ENCODE data around the gene GAST.
"Not testable (repeated sequence)": the region's sequence is repeated elsewhere in the genome, so short reads cannot be mapped to it uniquely, and the experiment has no call there.

The GAST gene

DNA sequence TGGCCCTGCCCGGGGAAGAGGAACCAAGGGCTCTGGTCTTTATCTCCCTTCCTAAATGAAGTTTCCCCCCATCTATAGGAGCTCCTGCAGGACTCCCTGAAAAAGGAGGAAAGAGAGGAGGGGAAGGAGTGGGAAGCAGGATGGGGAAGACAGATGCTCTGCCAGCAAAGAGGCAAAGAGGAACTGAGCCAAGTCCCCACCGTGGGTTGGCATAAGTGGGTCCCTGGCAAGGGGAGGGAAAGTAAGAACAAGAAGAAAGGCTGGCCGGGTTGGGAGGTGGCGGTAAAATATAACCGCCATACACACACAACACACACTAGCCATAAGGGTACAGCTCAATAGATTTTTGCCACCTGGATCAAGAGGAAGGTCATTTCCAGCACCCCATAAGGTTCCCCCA, 29.5 kb upstream of the GAST start:
- in situ Hi-C loops (cut with MboI; ENCODE audit: low sequenced_read_pairs), result no loop called here

GRCh38 chr17:41683441-41684007, 28.6 kb upstream of the GAST start:
- in situ Hi-C loops (cut with MboI; ENCODE audit: low sequenced_read_pairs), result no loop called here

DNA sequence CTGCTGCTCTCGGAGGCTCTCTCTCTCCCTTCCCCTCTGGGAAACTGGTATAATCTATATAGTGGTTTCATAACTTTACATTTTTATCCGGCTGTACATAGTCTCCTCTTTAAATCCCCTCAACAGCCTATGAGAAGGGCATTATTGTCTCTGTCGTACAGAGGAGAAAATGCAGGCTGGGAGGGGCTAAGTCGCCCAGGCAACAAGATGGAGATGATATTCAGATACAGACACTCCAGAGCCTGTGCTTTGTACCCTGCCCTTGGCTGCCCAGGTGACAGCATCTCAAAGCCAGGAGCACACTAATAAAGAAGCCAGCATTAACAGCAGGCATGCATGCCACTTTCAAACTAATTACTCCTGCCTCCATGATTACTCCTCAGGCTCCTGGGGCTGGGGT, 28.1 kb upstream of the GAST start:
- in situ Hi-C loops (cut with MboI; ENCODE audit: low sequenced_read_pairs), result no loop called here

DNA sequence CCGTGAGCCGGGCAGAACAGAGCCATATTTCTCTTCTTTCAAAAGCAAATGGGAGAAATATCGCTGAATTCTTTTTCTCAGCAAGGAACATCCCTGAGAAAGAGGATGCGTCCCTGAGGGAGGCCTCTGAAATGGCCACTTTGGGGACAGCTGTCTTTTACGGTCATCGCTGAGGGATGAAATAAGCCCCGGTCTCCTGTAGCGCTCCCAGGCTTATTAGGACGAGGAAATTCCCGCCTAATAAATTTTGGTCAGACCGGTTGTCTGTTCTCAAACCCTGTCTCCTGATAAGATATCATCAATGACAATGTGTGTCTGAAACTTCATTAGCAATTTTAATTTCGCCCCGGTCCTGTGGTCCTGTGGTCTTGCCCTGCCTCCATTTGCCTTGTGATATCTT, 26.4 kb upstream of the GAST start:
- in situ Hi-C loops (cut with MboI; ENCODE audit: low sequenced_read_pairs), result not testable (repeated sequence)

- in situ Hi-C loops (cut with MboI; ENCODE audit: low sequenced_read_pairs), result no loop called here
Observed at GRCh38 chr17:41686281-41686680, 25.9 kb upstream of the GAST start.

DNA sequence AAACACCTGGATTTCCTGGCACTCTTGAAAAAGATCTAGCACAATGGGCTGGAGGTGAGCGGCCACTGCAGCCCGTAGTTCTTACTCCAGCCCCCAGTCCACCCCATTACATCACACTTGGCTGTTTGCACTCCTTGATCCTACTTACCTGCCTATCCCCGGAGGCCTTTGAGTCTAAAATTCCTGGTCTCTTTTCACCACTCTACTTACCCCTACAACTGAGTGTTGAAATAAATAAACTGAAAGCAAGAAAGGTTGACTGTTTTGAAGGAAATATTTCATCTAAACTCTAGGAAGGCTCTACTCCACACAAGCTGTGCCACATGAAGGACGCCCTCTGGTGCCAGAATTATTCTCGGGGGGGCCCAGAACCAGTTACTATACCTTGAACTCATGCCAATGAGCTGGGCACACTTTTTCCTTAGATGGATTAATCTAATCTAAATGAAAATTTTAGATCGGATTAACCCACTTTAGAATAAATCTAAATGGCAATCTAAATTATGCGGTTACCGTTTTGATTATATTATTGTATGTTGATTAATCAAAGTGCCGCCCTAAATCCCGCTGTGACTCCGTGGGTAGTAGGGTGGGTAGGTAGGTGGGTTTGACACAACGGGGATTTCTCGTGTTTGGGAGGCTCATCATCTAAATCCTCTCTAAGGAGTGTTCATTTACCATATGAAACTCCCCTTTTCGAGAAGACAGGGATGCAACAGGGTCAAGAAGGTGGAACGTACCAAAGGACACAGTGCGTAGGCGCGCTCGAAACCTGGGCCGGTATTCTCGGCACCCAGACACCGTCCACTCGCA, 24.1 kb upstream of the GAST start:
- in situ Hi-C loops (cut with MboI; ENCODE audit: low sequenced_read_pairs), result no loop called here

DNA sequence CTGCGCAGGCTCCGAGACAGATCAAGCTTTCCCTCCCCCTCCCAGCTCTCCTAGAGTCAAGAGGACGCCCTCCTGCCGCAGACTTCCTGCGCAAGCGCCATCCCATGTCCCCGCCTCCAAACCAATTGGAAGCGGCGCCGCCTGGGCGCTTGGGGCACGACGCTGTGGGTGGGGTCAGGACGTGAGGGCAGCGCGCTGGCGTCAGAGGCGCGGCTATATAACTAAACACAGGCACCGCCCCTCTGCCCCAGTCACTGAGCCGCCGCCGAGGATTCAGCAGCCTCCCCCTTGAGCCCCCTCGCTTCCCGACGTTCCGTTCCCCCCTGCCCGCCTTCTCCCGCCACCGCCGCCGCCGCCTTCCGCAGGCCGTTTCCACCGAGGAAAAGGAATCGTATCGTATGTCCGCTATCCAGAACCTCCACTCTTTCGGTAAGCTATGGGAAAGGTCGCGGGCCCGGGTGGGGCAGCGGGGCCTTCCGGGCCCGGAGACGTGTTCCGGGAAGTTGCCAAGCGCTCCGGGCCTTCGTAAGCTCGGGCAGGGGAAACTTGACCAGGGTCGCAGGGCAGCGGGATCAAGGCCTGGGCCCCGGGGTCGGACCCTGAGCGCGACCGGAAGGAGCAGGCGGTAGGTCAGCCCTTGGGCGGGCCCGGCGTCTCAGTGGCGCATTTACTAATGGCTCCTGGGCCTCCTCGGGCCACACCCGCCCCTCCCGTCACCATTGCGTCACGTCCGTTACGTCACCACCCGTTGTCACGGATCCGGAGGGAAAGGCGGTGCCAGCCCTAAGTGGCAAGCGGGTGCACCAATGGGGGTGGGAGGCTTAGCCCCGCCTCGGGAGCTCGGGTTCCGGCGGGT, 23.3 kb upstream of the GAST start, which contains the start of gene EIF1:
Gene EIF1, plus strand, starts transcription at position 245 of the 856 bp plus-strand sequence. Its CDS starts 154 bp downstream, at position 399.
- in situ Hi-C loops (cut with MboI; ENCODE audit: low sequenced_read_pairs), result no loop called here

DNA sequence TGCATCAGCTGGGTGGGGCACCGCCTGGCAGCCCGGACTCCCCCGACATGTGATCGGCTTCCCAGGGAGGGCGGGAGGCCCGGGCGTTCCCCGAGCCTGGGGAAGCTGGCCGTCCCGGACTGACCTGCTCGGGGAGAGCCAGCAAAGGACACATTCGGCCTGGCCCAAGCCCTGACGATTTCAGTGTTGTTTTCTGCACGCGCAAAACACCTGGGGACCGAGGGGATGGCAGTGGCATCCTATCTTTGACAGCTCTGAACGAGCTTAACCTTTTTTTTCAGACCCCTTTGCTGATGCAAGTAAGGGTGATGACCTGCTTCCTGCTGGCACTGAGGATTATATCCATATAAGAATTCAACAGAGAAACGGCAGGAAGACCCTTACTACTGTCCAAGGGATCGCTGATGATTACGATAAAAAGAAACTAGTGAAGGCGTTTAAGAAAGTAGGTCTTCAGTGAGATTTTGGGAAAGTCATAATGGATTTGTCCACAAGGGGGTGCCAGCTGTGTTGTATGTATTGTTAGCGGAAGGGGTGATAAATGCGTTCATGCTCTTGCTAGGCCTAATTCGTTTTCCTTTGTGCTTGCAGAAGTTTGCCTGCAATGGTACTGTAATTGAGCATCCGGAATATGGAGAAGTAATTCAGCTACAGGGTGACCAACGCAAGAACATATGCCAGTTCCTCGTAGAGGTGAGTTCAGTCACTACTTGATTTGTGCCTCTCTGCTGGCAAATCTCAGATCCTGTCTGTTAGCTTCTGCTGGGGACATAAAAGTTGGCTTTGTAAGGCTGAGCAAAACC, 22.4 kb upstream of the GAST start:
- in situ Hi-C loops (cut with MboI; ENCODE audit: low sequenced_read_pairs), result no loop called here

DNA sequence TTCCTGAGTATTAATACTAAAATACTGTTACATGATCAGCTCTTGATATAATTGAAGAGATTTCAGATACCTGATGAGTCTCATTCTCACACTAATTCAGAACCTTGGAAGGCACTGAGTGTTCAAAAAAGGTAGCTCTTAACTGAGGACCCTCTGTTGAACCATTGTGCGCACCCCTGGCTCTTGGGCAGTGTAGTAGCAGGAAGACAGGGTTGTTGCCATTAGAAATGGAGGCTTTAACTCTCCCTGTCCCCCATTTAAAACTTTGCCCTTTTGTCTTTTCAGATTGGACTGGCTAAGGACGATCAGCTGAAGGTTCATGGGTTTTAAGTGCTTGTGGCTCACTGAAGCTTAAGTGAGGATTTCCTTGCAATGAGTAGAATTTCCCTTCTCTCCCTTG, 21.6 kb upstream of the GAST start:
- in situ Hi-C loops (cut with MboI; ENCODE audit: low sequenced_read_pairs), result no loop called here

DNA sequence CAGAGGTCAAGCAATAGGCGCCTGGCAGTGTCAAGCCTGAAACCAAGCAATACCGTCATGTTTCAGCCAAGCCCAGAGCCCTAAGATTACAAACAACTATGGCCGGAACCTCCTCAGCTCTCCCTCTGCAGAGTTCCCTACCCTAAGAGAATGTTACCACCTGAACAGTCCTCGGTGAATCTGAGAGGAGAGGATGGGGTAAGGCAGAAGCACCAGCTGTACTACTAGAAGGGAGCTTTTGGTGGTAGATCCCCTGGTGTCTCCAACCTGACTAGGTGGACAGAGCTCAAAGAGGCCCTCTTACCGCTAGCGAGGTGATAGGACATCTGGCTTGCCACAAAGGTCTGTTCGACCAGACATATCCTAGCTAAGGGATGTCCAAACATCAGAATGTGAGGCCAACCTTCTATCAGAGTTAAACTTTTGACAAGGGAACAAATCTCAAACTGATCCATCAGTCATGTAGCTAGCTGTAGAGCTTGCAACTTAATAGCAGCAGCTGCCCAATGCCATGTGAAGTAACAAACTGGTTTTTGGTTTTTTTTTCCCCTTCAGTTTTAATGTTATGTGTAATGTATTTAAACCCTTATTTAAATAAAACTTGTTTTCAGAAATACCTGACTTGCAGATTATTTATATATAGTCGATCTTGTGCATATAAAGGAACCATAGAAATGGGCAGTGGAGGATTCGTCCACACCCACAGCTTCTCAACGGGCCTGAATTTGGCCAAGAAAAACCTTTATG, 20.9 kb upstream of the GAST start:
- in situ Hi-C loops (cut with MboI; ENCODE audit: low sequenced_read_pairs), result no loop called here

DNA sequence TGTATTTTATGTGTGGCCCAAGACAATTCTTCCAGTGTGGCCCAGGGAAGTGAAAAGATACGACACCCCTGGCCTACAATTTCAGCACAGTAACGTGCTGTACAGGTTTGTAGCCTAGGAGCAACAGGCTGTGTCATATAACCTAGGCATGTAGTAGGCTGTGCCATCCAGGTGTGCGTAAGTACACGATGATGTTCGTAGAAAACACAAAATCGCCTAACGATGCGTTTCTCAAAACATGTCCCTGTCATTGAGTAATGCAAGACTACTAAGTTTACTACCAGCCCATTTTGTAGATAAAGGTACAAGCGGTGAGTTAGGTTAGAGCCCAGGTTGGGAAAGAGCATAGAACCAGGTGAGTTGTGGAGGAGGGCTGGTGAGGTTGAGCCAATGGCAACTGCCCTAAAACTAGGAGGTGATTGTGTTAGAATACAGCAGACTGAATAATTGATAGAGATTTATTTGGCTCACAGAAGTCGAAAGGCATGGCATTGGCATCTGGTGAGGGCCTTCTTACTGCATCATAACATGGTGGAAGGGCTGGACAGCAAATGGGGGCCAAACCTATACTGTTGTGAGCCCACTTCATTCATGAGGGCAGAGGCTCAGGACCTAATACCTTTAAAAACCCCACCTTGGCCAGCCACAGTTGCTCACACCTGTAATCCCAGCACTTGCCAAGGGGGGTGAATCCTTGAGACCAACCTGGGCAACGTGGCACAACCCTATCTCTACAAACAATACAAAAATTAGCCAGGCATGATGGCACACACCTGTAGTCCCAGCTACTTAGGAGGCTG, 19.2 kb upstream of the GAST start:
- in situ Hi-C loops (cut with MboI; ENCODE audit: low sequenced_read_pairs), result no loop called here

DNA sequence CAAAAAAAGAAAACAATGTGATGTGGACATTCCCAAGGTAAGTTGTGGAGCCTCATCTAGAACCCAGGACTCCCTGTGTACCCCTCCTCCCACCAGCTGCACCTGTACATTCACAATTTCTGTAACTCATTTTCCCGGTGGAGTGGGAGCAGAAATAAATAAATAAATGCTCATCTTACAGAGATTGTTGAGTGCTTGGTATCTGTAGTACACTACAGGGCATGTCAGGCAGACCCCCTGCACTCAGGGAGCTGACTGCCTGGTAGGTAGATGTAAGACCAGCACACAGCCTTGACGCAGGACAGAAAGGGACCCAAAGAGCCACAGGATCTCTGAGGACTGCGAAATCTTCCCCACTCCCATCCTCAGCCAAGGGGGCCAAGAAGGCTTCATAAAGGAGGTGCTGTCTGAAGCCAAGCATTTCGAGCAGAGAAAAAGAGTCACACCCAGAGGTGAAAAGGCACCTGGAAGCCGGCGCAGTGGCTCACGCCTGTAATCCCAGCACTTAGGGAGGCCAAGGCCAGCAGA, 16.9 kb upstream of the GAST start:
- in situ Hi-C loops (cut with MboI; ENCODE audit: low sequenced_read_pairs), result no loop called here

GRCh38 chr17:41695954-41696757, 16.0 kb upstream of the GAST start:
- in situ Hi-C loops (cut with MboI; ENCODE audit: low sequenced_read_pairs), result no loop called here

DNA sequence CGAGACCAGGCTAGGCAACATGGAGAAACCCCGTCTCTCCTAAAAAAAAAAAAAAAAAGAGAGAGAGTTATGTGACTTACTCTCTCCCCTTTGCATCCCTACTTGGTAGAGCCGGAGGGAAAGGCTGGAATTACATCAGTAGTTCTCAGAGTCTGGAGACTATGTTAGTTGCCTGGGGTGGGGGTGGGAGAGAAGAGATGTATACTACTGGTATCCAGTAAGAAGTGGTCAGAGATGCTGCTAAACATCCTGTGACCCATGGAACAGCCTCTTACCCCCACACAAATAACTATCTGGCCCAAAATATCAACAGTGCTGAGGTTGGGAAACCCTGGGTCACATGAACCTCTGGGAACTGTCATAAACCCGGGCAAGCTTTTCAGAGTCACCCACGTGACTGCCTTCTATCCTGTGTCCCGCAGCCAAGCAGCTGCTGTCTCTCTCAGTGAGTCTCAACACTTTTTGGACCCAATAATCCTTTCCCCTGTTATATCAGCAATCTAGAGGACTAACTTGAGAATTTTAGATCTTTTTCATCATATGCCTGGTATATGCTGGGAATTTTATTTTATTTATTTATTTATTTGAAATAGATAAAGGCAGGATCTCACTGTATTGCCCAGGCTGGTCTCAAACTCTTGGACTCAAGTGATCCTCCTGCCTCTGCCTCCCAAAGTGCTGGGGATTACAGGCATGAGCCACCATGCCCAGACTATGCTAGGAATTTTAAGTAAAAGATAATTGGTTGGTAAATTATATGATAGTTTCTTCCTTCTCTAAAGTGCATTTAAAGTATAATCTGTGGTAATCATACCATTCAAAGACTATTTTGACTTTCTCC, 14.8 kb upstream of the GAST start:
- in situ Hi-C loops (cut with MboI; ENCODE audit: low sequenced_read_pairs), result no loop called here

GRCh38 chr17:41700843-41701242, 11.3 kb upstream of the GAST start:
- in situ Hi-C loops (cut with MboI; ENCODE audit: low sequenced_read_pairs), result not testable (repeated sequence)

GRCh38 chr17:41702712-41703111, 9.4 kb upstream of the GAST start:
- in situ Hi-C loops (cut with MboI; ENCODE audit: low sequenced_read_pairs), result no loop called here

DNA sequence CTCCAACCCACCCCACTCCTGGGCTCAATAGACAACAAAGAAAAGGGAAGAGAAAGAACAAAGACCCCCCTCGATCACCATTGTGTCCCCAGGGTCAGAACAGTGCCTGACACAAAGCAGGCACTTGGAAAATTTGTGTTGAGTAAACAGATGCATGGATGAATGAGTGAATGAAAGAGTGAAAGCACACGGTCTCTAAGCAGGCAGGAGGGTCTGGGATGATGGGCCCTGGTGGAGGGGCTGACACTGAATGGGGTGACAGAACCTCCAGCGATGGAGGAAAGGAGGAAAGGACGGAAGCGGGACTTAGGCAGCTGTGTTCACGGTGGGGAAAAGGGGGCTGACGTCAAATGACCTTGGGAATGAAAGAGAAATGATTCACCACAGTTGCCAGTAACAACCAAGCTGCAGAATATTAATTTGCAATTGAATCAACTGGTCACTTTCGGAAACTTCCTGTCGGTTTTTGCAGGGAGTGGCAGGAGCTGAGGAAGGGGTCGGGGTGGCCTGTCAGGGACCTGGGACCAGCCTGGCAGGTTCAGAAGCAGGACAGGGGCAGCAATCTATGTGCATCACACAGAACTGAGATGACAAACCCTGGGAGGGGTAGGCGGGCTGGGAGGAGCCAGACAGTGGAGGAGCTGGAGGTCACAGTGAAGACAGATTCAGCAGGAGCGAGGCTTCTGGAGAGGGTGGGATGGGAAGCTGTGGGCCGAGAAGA, 6.7 kb upstream of the GAST start:
- in situ Hi-C loops (cut with MboI; ENCODE audit: low sequenced_read_pairs), result no loop called here
